ENCODE data around the gene TNNT1.

Gene TNNT1

GRCh38 chr19:55152017-55152416 is 3.0 kb upstream of the TNNT1 start:
- no peak for TF ChIP-seq CTCF (IDR thresholded peaks at IDR 0.05; ENCODE audit: borderline replicate concordance, insufficient read depth, low read depth, low read length)
- no peak overlapping the region for H3K4me3 ChIP-seq (ENCODE audit: low read depth, low read length)

GRCh38 chr19:55147545-55148251 is 1.3 kb downstream of the TNNT1 start:
- TF ChIP-seq CTCF (IDR thresholded peaks at IDR 0.05; ENCODE audit: borderline replicate concordance, insufficient read depth, low read depth, low read length) = no peak
- no peak overlapping the region for H3K4me3 ChIP-seq (ENCODE audit: low read depth, low read length)

- H3K4me3 ChIP-seq (ENCODE audit: low read depth, low read length) = no peak overlapping the region
- no peak for TF ChIP-seq CTCF (IDR thresholded peaks at IDR 0.05; ENCODE audit: borderline replicate concordance, insufficient read depth, low read depth, low read length)
Measured at GRCh38 chr19:55146705-55147273, 2.2 kb downstream of the TNNT1 start.

GRCh38 chr19:55146078-55146704 is 2.8 kb downstream of the TNNT1 start:
- H3K4me3 ChIP-seq (ENCODE audit: low read depth, low read length) = no peak overlapping the region
- TF ChIP-seq CTCF (IDR thresholded peaks at IDR 0.05; ENCODE audit: borderline replicate concordance, insufficient read depth, low read depth, low read length) = peak; percentile 73

- TF ChIP-seq CTCF (IDR thresholded peaks at IDR 0.05; ENCODE audit: borderline replicate concordance, insufficient read depth, low read depth, low read length) = no peak
- no peak overlapping the region for H3K4me3 ChIP-seq (ENCODE audit: low read depth, low read length)
Measured at GRCh38 chr19:55145232-55145631, 3.8 kb downstream of the TNNT1 start.

GRCh38 chr19:55141696-55142095 is 7.3 kb downstream of the TNNT1 start:
- no peak overlapping the region for H3K4me3 ChIP-seq (ENCODE audit: low read depth, low read length)
- no peak for TF ChIP-seq CTCF (IDR thresholded peaks at IDR 0.05; ENCODE audit: borderline replicate concordance, insufficient read depth, low read depth, low read length)

- H3K4me3 ChIP-seq (ENCODE audit: low read depth, low read length) = no peak overlapping the region
- no peak for TF ChIP-seq CTCF (IDR thresholded peaks at IDR 0.05; ENCODE audit: borderline replicate concordance, insufficient read depth, low read depth, low read length)
Measured at GRCh38 chr19:55137915-55138314, 11.1 kb downstream of the TNNT1 start.

Data from GM12875 (cell line).